Ammon's horn (tissue), 1 donor: ENCODE measurements around the gene ZNF282.

Experiments
- DNase-seq: peaks from one replicate; pipeline ENCODE4 v3.0.0-alpha.2; 2016; ENCODE audit warnings: low spot score

Gene ZNF282

GRCh38 chr7:149191851-149192250 is 3.5 kb upstream of the ZNF282 start:
- no peak for DNase-seq

DNA sequence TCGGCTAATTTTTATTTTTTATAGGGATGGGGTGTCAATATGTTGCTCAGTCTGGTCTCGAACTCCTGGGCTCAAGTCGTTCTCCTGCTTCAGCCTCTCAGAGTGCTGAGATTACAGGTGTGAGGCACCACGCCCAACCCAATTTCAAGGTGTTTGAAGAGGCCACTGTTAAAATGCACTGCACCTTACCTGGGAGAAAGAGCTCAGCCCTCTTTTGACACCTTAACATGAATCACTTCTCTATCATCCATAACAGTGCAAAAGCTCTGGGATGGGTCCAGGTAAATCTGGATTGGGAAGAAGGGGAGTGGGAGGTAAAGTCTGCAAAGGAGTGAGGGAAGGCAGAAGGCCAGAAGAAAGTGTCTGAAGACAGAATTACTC is 557 bp upstream of the ZNF282 start:
- DNase-seq = no peak

- DNase-seq = no peak
These were observed 882 bp downstream of the ZNF282 start for GRCh38 chr7:149196151-149196704.

DNA sequence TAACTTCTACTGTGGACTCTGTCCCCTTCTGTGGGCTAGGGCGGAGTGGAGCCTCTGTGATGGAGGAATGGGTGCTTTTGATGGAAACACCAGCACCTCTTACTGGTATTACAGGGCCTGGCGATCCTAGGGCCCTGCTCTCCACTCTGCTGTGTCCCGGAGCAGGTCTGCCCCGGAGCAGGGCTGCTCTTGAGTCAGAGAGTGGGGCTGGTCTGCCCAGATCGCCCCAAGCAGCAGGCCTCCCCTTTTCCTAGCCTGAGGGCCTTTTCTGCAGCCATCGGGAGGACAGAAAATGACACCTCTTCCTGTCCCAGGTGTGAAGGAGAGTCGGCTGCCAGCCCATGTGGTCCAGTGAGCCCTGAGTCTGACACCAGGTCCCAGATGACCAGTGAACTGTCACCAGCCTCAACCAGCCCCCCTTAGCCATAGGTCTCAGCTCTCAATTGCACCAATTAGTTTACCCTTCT is 1.4 kb downstream of the ZNF282 start:
- no peak for DNase-seq

GRCh38 chr7:149197675-149198074 is 2.3 kb downstream of the ZNF282 start:
- no peak for DNase-seq

GRCh38 chr7:149198161-149198816 is 2.9 kb downstream of the ZNF282 start:
- no peak for DNase-seq

DNA sequence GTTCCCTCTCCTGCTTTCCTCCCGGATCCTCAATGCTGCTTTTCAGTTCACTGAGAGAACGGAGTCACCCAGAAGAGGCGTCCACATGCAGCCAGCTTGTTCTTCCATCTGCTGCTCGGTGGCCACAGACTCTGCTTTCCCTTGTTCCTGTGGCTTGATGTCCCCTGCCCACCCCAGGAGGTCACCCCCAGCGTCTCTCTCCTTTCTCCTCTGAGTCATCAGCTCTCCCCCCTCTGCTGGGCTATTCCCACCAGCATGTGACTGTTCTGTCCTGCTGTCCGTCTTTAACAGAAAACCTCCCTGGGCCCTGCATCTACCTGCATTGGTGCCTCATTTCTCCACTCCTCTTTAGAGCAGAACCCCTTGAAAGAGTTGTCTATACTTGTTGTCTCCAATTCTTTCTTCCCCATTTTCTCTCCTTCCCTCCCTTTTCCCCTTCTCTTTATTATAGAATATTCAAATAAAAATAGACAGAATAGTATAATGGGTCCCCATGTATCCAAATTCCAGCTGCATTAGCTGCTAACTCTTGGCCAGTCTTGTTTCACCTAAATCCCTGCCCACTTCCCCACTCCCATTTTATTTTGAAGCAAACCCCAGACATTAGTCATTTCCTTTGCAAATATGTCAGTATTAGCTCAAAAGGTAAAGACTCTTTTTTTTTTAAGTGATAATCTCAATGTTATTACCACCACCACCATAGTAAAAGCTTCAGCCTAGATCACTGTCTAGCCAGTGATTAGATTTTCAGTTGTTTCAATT is 4.1 kb downstream of the ZNF282 start:
- DNase-seq = no peak

GRCh38 chr7:149202831-149203231 is 7.5 kb downstream of the ZNF282 start:
- no peak for DNase-seq

- no peak for DNase-seq
These were observed 10.5 kb downstream of the ZNF282 start for GRCh38 chr7:149205690-149206381.

- DNase-seq = no peak
These were observed 12.1 kb downstream of the ZNF282 start for GRCh38 chr7:149207324-149208035.

GRCh38 chr7:149209518-149210269 is 14.3 kb downstream of the ZNF282 start:
- no peak for DNase-seq

- DNase-seq = no peak
These were observed 15.2 kb downstream of the ZNF282 start for GRCh38 chr7:149210551-149210950.

DNA sequence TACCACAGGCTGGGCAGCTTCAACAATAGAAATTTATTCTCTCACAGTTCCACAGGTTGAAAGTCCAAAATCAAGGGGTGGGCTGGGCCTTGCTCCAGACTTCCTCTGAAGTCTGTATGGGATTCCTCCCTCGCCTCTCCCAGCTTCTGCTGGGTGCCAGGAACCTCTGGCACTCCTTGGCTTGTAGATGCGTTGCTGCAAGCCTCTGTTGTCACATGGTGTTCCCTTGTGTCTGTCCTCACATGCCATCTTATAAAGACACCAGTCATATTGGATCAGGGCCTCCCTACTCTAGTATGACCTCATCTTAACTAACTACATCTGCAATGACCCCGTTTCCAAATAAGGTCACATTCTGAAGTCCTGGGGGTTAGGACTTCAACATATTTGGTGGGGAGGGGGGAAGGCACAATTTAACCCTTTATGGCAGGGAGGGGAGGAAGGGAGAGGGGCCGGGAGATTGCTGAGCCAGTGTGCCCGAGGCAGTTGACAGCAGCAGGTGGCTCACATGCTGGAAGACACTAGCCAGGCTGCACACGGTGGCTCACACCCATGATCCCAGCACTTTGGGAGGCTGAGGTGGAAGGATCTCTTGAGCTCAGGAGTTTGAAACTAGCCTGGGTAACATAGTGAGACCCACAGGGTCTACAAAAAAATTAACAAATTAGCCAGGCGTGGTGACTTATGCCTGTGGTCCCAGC is 18.8 kb downstream of the ZNF282 start:
- no peak for DNase-seq

DNA sequence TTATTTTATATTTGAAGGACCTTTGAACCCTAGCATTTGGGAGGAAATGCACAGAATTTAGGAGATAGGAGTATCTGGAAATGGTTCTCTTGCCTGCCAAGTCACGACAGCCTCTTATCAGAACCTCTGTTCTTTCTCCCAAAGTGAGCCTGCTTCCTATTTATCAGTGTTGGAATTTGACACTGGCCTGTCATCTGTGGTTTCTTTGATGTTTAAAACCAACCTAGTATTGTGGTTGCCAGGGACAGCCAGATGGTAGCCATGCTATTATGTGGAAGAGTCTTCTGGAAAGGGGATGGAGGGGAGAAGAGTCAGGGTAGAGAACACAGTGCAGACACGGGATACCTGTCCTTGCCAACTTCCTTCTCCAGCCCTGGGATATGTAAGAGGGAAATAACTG is 21.1 kb downstream of the ZNF282 start:
- no peak for DNase-seq

GRCh38 chr7:149217570-149217969 is 22.2 kb downstream of the ZNF282 start:
- DNase-seq = no peak

- DNase-seq = no peak
These were observed 23.4 kb downstream of the ZNF282 start for GRCh38 chr7:149218469-149219420.

DNA sequence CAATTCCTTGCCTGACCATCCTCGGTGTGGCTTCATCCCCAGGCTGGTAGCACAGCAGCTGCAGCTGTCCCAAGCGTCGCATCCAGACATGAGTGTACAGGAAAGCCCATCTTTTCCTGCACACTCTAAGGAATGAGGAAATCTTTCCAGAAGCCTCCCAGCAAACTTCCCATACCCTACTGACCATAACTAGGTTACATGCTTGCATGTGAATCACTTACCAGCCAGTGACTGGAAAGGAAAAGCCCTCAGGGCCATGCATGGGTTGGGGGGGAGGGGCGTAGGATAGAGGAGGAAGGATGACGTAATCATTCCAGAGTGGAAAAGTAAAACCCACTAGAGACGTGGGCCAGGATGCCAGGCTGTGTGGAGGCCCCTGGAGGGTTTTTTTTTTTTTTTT is 25.2 kb downstream of the ZNF282 start:
- no peak for DNase-seq

- no peak for DNase-seq
These were observed 27.8 kb downstream of the ZNF282 start for GRCh38 chr7:149223176-149223575.

DNA sequence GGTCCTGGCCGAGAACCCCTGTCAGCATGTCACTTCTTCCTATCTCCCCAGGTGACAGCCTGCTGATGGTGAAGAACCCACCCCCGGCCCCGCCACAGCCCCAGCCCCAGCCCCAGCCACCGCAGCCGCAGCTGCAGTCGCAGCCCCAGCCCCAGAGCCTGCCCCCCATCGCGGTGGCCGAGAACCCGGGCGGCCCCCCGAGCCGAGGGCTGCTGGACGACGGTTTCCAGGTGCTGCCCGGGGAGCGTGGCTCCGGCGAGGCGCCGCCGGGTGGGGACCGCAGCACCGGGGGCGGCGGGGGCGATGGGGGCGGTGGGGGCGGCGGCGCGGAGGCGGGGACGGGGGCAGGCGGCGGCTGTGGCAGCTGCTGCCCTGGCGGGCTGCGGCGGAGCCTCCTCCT is 28.4 kb downstream of the ZNF282 start:
- no peak for DNase-seq

DNA sequence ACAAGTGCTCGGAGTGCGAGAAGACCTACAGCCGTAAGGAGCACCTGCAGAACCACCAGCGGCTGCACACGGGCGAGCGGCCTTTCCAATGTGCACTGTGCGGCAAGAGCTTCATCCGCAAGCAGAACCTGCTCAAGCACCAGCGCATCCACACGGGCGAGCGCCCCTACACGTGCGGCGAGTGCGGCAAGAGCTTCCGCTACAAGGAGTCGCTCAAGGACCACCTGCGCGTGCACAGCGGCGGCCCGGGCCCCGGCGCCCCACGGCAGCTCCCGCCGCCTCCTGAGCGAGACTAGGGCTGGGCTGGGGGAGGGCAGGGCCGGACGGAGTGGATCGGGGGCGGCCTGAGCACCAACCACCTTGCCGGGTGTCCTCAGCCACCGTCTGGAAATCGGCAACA is 29.0 kb downstream of the ZNF282 start:
- no peak for DNase-seq
